GM23338 (cell line): ENCODE data around the gene DOCK10.

Experiments used
- CTCF ChIP-seq, 2 experiments: fragments of 200-600 bp in 1 of 2; sonication (generic) in 1 of 2; conservative IDR thresholded peaks; 2 replicates each; pipeline versions ENCODE4 v1.5.1 to v1.6.1; 2016 to 2017; ENCODE audit warnings: antibody characterized with exemption in 2 of 2, low read depth in 2 of 2, mild to moderate bottlenecking in 2 of 2, moderate library complexity in 1 of 2
- EZH2 ChIP-seq: fragments of 200-600 bp; sonication (generic); IDR thresholded peaks from one replicate; pipeline ENCODE4 v1.8.0; 2017; ENCODE audit warnings: antibody characterized with exemption, mild to moderate bottlenecking, low read depth; ENCODE audit not compliant: unreplicated experiment
- EZH2phosphoT487 ChIP-seq: fragments of 200-600 bp; sonication (generic); IDR thresholded peaks from one replicate; pipeline ENCODE4 v1.8.1; 2018; ENCODE audit warnings: antibody characterized with exemption; ENCODE audit not compliant: unreplicated experiment
- JUNB ChIP-seq: IDR thresholded peaks from one replicate; pipeline ENCODE4 v1.6.1; 2016; ENCODE audit warnings: antibody characterized with exemption; ENCODE audit not compliant: unreplicated experiment
- REST ChIP-seq: IDR thresholded peaks from one replicate; pipeline ENCODE4 v1.6.1; 2018; ENCODE audit warnings: antibody characterized with exemption; ENCODE audit not compliant: unreplicated experiment

- TF ChIP-seq JUNB (no peak), EZH2phosphoT487 (no peak), CTCF (conservative IDR thresholded peaks at IDR 0.05; ENCODE audit: low read depth in 2 of 2) (no peak), EZH2 (no peak), REST (no peak)
These were observed 225.5 kb downstream of the DOCK10 start for GRCh38 chr2:224816816-224817215.
